ENCODE measurements around the gene TEX264. TPM values are rescaled to one million over a fixed set of nuclear protein-coding genes. Genes with fewer than 3 reads are reported as not detected.

Gene TEX264
- total and polyA plus RNA-seq, 4 donors: 36.1 to 105 (median 55.4) TPM

DNA sequence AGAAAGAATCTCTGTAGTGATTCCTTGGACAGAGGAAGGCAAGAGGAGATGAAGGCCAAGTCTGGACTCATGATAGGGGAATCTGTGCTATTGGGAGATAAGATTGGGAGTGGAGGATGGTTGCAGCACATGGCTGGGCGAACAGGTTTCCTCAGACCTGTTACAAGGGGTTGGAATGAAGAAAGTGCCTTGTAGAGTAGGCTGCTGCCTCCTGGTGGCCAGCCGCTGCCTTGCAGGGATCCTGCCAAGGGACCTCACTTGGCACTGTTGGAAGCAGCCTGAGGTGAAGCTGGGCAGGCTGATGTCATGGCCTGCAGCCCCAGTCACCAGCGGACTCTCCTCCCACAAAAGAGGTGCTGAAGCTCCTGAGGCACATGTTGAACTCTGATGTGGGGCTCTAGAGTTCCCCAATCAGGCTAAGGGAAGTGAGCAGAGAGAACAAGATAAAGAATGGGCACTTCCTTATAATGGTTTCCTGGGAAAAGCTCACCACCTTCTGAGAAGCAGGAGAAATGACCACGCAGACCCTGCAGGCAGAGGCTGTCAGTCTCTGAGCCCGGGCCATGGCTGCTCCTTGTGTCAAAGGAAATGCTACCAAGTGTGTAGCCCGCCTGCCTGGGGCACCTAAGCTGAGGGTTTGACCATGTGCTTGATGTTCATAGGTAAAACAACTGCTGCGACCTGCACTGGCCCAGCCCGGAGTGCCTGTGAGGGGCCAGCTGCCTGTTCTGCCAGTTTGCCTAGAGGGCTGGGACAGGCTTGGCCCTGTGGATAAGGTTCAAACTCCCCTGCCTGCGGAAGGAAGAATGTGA lies 1.6 kb upstream of the TEX264 start:
- no peak overlapping the region for H3K9ac ChIP-seq (ENCODE audit: insufficient read depth in 1 of 2, low read length in 2 of 2)
- no peaks in the 10 kb centered on the region for H3K27me3 ChIP-seq (ENCODE audit: control insufficient read depth in 3 of 3, insufficient read depth in 3 of 3, low read length in 2 of 3)
- TF ChIP-seq, protein P1, sequence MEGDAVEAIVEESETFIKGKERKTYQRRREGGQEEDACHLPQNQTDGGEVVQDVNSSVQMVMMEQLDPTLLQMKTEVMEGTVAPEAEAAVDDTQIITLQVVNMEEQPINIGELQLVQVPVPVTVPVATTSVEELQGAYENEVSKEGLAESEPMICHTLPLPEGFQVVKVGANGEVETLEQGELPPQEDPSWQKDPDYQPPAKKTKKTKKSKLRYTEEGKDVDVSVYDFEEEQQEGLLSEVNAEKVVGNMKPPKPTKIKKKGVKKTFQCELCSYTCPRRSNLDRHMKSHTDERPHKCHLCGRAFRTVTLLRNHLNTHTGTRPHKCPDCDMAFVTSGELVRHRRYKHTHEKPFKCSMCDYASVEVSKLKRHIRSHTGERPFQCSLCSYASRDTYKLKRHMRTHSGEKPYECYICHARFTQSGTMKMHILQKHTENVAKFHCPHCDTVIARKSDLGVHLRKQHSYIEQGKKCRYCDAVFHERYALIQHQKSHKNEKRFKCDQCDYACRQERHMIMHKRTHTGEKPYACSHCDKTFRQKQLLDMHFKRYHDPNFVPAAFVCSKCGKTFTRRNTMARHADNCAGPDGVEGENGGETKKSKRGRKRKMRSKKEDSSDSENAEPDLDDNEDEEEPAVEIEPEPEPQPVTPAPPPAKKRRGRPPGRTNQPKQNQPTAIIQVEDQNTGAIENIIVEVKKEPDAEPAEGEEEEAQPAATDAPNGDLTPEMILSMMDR (IDR thresholded peaks at IDR 0.05; ENCODE audit: control extremely low read depth, extremely low read depth): peak; percentile 90
- ATAC-seq (ENCODE audit: insufficient read depth, low FRiP score) (peak; percentile 50), DNase-seq (peak; percentile 74 to 85 (median 82))
- no peaks in the 10 kb centered on the region for H3K9me3 ChIP-seq (ENCODE audit: control insufficient read depth in 4 of 4, insufficient read depth in 3 of 4, low read length in 3 of 4)
- WGBS, 2 donors: 39 to 40% methylated on average over 9 of the region's 9 CpGs
- H3K4me3 ChIP-seq: no peak overlapping the region
- peaks cover 0 to 3% (median under 1%) of the 10 kb centered on the region in 4 donors for H3K36me3 ChIP-seq (ENCODE audit: control insufficient read depth in 4 of 4, insufficient read depth in 4 of 4, low read length in 4 of 4)
- H3K4me1 ChIP-seq (ENCODE audit: control insufficient read depth in 5 of 5, insufficient read depth in 5 of 5, low read length in 5 of 5): peaks cover 0 to 13% (median 10%) of the 10 kb centered on the region in 5 donors
- no peak overlapping the region for H3K27ac ChIP-seq (ENCODE audit: low read depth in 1 of 2, low read length in 1 of 2)

DNA sequence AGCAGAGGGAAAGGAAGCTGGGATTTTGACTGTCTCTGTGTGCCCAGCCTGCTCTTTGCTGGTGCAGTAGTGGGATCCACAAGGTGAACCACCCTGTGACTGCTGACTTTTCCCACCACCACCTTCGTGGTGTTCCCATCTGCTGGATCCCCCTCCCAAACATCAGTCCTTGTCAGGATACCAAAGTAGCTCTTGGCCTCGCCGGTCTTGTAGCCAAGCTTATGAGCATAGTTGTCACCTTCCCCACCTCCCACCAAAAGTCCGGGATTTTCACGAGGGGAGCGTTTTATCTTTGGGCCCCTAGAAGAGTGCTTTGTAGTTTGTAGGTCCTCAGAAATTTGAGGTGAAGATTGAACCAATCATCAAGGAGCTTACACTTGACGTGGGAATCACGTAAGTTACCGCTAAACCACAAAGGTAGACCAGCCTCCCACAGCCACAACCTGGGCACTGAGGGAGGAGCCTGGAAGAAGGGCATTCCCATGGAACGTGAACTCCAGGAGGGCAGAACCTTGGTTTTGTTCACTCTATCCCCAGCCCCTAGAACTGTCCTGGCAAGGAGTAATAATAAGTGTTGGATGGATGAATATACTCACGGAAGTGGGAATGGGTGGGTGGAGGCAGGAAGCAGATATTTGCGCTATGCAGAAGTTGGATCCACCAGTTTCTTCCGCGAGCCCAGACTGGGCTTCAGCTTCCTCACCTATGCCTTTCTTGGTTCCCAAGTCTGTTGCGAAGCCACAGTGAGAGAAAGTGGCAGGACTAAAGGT lies 814 bp upstream of the TEX264 start:
- Histone ChIP-seq H3K9me3 (ENCODE audit: control insufficient read depth in 4 of 4, insufficient read depth in 3 of 4, low read length in 3 of 4) (no peaks in the 10 kb centered on the region), H3K27ac (ENCODE audit: low read depth in 1 of 2, low read length in 1 of 2) (peak overlapping the region in 1 of 2 donors; percentile 93), H3K27me3 (ENCODE audit: control insufficient read depth in 3 of 3, insufficient read depth in 3 of 3, low read length in 2 of 3) (no peaks in the 10 kb centered on the region), H3K4me1 (ENCODE audit: control insufficient read depth in 5 of 5, insufficient read depth in 5 of 5, low read length in 5 of 5) (peaks cover 0 to 13% (median 10%) of the 10 kb centered on the region in 5 donors), H3K4me3 (peak overlapping the region; percentile 88), H3K9ac (ENCODE audit: insufficient read depth in 1 of 2, low read length in 2 of 2) (no peak overlapping the region), H3K36me3 (ENCODE audit: control insufficient read depth in 4 of 4, insufficient read depth in 4 of 4, low read length in 4 of 4) (peaks cover 0 to 2% (median 0%) of the 10 kb centered on the region in 4 donors)
- 55 to 58% methylated on average over 15 of the region's 15 CpGs for WGBS, 2 donors
- TF ChIP-seq, protein P1 (IDR thresholded peaks at IDR 0.05; ENCODE audit: control extremely low read depth, extremely low read depth): no peak
- ATAC-seq (ENCODE audit: insufficient read depth, low FRiP score) (no peak), DNase-seq (no peak)

DNA sequence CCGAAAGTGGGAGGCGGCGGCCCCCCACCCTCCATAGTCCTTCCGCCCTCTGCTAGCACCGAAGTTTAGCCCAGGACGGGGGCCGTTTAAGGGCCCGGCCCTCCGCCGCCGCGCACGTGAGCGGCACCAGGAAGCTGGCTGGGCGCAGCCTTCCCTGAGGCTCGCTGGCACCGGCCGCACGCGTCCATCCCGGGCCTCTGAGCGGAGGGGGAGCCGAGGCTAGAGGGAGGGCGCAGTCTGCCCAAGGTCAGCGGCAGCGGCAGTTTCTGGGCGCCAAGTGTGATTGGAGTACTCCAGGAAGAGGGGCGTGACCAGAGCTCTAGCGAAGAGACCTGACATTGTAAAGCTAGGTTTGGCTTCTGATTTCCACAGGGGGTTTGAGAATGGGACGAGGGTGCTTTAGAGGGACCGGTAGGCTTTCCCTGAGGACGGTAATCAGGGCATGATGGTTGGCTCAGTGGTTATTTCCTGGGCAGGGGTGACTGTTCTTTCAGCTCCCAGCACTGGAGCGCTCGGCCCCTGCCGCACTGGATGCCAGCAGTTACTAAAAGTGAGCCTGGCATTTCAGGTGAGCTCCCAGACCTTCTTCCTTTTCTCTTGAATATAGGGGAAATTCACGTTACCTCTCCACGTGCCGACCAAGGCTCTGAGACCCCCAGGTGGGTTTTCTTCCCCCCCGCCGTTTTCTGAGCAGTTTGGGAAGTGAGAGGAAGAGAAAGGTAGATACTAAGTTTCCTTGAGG lies 853 bp downstream of the TEX264 start:
- ATAC-seq (ENCODE audit: insufficient read depth, low FRiP score): peak; percentile 53
- TF ChIP-seq, protein P1 (IDR thresholded peaks at IDR 0.05; ENCODE audit: control extremely low read depth, extremely low read depth): no peak
- Histone ChIP-seq H3K4me3 (peak overlapping the region; percentile 88), H3K9me3 (ENCODE audit: control insufficient read depth in 4 of 4, insufficient read depth in 3 of 4, low read length in 3 of 4) (no peaks in the 10 kb centered on the region), H3K9ac (ENCODE audit: insufficient read depth in 1 of 2, low read length in 2 of 2) (no peak overlapping the region), H3K27me3 (ENCODE audit: control insufficient read depth in 3 of 3, insufficient read depth in 3 of 3, low read length in 2 of 3) (no peaks in the 10 kb centered on the region), H3K4me1 (ENCODE audit: control insufficient read depth in 5 of 5, insufficient read depth in 5 of 5, low read length in 5 of 5) (peaks cover 0 to 16% (median 10%) of the 10 kb centered on the region in 5 donors), H3K27ac (ENCODE audit: low read depth in 1 of 2, low read length in 1 of 2) (peak overlapping the region; percentile 93 to 98), H3K36me3 (ENCODE audit: control insufficient read depth in 4 of 4, insufficient read depth in 4 of 4, low read length in 4 of 4) (peaks cover 0 to 10% (median 1%) of the 10 kb centered on the region in 4 donors)
- peak; percentile 71 to 75 (median 75) for DNase-seq
- 6 to 8% methylated on average over 40 of the region's 40 CpGs for WGBS, 2 donors

Data from lung (tissue), 12 donors.